HuH-7 (cell line): ENCODE measurements around the gene TMEM273.

Experiments
- DNase-seq: peaks from one replicate; pipeline ENCODE4 v3.0.0; 2011; ENCODE audit warnings: low spot score

The TMEM273 gene

GRCh38 chr10:49187950-49188761 lies at the start of gene TMEM273:
Gene TMEM273, minus strand, starts transcription at chr10:49188391. Its CDS starts 55 bp downstream, at chr10:49188336.
- no peak for DNase-seq

DNA sequence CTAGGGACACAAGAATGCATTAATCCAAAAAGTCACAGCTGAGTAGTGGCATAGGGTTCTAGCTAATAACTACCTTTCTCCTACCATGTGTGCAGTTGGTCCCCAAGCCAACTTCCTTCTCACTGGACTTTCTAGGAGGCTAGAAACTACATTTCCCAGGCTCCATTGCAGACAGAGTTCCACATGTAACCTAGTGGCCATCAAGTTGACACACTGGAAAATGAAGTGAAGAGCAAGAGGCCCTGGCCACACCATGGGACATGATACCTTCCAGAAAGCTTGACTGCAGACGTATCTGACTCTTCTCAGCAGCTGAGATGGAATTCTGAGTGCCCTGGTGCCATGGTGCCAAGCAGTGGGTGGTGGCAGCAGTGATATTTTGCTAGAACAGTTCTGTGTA lies 49.8 kb upstream of the TMEM273 start:
- DNase-seq = no peak

DNA sequence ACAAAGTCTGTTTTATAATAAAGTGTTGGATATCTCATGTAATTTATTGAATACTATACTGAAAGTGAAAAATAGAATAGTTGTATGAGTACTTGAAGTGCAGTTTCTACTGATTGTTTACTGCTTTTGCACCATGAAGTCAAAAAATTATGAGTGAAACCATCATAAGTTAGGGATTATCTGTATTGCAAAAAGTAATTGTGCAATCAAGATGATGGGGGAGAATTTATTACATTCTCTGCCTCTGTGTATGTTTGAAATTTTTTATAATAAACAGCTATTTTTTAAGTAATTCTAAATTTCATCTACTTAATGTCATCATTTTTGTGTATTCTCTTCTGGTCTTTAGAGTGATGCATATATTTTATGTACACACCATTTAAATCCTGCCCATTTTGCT lies 47.2 kb upstream of the TMEM273 start:
- DNase-seq = no peak

DNA sequence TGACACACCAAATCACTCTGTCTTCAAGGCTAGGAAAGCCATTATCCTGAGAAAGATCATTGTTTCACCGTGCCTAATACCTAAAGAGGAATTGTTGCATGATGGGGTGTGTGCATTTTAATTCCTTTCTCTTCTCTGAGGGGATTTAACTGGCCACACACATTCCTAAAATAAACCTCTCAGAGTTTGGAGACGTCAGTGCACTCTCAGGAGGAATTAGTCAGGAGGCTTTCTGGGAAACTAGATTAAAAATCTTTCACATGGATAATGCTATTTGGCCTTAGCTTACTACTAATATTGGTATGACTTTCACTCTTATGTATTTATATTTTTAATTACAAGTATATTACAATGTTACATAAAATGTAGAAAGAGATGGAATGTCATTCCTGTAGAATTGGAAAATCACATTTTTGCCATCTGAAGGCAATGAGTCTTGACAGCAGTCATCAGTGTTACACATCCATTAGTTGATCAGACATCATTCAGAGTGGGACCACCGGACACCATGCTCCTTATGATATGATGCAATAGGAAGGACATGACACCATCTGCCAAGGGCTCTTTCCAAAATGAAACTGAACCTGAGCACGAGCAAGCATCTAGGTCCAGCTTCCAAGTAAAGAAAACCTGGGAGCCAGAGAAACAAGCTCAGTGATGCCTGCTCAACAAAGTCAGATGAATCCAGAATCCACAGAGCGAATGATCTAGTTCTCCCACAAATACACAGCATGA lies 43.1 kb upstream of the TMEM273 start:
- no peak for DNase-seq

DNA sequence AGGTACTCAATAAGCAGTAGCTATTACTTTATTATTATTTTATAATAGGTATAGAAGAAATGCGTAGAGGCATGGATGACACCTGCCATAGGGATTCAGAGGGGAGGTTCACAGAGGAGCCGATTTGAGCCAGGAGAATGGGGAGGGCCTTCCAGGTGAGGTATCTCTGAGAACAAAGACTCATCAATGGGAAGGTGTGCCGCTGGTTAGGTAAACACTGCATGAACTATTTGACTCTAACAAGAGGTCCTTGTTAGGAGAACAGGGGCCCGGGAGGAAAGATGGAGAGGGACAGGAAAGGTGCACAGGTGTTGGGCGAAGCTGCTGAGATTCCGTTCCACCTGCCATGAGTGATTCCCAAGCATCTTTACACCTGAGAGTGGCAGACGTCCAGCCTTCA lies 41.8 kb upstream of the TMEM273 start:
- no peak for DNase-seq

DNA sequence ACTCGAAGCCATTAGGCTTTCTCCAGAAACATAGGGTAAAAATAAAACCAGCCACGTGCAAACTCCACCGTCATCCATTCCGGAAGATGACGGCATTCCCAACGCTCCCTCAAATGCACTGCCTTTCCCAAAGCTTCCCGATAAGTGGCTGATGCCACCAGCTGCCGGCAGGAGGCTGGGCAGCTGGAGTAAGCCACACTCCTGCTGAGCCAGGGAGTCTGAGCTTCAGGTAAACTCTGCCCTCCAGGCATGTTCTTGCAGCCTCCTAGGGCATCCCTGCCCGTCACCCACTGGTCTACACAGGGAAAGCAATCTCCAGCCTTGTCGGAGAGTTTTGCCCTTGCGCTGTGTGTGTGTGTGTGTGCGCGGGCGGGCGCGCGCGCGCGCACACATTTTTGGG lies 40.5 kb upstream of the TMEM273 start:
- peak; percentile 6 for DNase-seq

DNA sequence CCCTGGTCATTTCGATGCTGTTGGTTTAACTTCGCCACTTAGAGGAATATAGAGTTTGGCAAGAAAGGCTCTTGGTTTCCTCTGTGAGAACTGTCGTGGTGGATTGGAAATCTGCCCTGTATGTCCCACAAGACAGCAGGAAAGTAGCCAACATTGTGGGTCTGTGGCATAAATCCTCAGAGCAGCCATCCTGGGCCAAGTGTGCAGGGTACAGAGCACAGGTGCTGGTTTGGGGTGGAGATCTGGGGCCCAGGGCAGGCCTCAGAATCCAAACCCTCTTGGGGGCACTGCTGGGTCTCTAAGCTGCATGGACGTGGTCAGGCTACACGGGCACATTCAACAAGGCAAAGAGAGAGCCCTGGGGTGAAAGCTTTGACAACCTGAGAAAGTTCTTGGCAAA lies 39.2 kb upstream of the TMEM273 start:
- DNase-seq = no peak

DNA sequence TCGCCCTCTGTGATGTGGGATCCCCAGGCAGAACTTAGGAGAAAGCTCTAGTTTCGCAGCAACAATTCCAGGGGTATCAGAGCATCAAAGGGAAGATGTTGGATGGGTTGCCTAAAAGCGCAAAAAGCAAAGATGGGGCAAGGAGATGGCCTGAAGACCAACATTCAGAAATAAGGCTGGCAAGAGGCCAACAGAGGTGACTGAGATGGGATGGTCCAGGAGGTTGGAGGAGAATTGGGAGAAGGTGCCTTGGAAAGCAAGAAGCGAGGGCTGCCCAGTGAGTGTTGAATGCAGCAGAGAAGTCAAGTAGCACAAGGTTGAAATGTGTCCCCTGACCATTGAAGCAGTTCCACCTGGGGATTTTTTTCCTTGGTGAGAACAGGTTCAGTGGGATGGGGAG lies 38.4 kb upstream of the TMEM273 start:
- DNase-seq = no peak

GRCh38 chr10:49225218-49225876 lies 37.2 kb upstream of the TMEM273 start:
- no peak for DNase-seq

GRCh38 chr10:49223205-49223604 lies 35.0 kb upstream of the TMEM273 start:
- no peak for DNase-seq

DNA sequence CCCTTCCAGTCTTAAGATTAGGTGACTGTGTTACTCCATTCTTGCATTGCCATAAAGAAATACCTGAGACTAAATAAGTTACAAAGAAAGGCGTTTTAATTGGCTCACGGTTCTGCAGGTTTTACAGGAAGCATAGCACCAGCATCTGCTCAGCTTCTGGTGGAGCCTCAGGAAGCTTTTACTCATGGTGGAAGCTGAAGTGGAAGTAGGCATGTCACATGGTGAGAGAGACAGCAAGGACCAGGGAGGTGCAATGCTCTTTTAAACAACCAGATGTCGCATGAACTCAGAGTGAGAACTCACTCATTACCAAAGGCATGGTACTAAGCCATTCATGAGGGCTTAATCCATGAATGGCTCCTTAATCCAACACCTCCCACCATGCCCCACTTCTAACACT lies 34.0 kb upstream of the TMEM273 start:
- DNase-seq = no peak

DNA sequence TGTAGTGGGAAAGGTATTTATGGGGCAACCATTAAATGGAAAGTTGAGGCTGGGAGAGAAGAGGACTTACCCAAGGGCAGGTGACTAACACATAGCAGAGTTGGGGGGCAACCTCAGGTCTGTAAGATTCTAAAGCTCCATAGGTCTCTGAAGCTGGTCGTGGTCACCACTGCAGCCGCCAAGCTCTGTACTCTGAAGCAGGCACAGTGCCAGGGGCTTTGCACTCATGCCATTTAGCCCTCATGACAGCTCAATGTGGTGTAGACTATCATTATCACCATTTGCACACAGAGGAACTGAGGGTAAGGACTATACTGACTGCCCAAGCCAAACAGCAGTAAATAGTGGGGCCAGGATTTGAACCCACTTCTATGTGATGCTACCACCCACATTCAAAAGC lies 32.5 kb upstream of the TMEM273 start:
- DNase-seq = no peak

DNA sequence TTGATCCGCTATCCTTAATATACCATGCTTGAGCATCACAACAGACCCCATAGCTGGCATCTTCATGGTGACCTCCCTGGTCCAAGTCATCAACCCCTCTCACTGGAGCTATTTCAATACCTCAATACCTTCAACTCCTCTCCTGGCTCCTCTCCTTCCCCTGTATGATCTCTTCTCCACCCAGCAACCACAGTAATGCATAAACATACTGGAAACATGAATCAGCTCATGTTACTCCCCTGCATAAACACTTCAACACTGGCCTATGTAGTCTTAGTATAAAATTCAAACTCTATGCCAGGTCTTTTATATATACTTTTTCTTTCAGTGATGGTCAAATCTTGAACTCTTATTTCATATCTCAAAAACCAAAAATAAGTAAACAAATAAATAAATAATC lies 31.8 kb upstream of the TMEM273 start:
- no peak for DNase-seq

DNA sequence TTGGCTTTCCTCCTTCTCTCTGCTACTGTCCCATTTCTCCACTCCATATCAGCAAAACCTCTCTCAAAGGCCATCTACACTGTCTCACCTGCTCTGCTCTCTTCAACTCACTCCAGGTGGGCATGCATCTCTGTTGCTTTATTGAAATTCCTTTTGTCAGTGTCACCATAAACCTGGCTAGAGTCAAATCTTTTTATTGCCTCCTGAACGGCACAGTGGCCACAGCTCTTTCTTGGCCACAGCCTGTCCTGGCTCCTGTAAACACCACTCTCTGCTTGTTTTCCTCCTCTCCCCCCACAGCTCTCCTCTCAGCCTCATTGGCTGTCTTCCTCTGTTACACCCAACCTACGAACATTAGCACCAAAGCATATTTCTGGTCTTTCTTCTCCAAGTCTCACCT lies 31.1 kb upstream of the TMEM273 start:
- no peak for DNase-seq

GRCh38 chr10:49218480-49218879 lies 30.3 kb upstream of the TMEM273 start:
- no peak for DNase-seq

DNA sequence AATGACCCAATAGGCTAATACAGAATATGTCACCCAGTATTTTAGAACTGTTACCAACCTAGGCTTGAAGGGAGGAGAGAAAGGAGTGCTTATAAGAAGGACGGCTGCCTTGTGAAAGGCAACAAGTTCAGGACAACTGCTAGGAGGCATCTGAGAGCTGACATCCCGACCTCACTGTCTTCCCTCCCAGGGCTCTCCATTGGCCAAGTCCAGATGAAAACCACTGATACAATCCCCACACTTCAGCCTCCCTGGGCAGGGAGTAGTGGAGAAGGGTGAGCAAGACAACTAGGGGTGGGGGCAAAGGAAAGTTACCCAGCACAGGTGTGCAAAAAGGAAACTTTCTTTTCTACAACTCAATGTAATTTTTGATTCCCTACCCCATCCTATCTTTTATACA lies 29.5 kb upstream of the TMEM273 start:
- no peak for DNase-seq

DNA sequence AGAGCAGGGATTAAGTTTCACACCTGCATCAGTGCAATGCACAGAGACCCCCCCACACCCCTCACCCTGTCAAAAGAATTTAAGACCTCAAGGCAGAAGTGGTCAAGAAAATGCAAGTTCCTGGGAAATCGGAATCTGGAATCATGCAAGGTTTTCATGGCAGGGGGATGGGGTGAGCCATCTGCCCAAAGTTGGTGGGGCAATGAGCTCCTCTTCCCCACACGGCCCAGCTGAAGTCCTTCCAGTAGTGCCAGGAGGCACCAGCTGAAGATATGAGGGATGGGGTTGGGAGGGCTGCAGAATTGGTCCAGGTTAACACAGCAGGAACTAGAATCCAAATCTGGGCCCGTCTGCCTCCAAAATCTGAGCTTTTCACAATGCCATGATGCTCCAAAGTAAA lies 25.0 kb upstream of the TMEM273 start:
- no peak for DNase-seq

DNA sequence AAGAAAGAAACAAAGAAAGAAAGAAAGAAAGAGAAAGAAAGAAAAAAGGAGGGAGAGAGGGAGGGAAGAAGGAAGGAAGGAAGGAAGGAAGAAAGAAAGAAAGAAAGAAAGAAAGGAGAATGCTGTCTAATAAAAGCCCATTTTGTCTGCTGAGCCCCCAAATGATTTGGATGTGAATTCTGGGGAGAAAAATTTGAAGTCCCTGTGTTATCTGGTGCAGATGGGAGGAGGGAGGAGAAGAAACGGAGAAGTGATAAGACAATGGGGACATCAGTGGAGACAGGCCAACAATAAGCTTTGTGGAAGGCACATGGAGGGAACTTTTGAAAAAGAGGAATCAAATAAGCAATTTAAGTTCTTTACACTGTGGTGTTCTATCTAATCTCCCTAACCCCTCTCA lies 24.6 kb upstream of the TMEM273 start:
- DNase-seq = no peak

- no peak for DNase-seq
These were observed 23.9 kb upstream of the TMEM273 start for GRCh38 chr10:49212076-49212475.

DNA sequence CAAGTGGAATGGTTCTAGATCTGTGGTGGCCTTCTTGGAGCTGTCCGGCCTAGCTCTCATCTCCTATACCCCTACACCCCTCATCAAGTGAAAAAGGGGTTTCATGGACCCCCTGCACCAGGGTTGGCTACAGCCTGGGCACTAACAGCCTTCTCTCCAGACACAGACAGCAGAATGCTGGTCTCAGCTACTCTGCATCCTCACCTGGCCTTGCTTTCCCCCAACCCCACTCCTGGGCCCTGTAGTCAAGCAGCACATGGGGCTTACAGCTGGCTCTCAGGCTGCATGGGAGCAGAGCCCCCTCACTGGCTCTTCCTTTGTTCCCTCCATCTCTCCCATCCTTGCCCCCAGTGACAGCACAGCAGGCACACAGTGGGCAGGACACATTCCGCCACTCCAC lies 20.8 kb upstream of the TMEM273 start:
- DNase-seq = no peak

DNA sequence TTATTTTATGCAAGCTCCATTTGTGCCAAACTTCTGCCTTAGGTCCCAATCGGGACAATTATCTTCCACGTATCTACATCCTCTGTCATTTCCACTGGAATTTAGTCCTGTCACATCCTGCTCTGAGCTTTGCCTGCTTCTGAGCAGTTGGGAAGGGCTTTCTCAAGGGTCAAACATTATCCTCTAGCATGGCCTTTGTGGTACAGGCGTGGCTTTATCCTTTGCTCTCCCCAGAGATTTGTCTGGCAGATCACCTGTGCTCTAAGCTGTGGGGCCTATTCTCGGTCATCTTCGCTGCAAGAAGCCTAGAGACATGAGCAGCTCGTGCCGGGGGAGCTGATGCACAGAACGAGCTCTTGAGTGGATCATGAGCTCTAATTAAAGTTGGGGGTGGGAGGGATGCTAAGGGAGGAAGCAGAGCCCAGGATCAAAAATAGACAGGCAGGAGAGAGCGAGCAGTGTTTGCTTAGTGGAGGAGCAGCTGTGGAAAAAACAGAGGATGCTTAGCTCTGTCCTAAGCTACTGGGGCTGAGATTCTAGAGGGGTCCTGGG lies 19.8 kb upstream of the TMEM273 start:
- no peak for DNase-seq

GRCh38 chr10:49207113-49207512 lies 18.9 kb upstream of the TMEM273 start:
- DNase-seq = no peak

- DNase-seq = no peak
These were observed 17.0 kb upstream of the TMEM273 start for GRCh38 chr10:49205206-49205605.
